GM19395 (cell line): ENCODE results near the gene TRAF7.
"Not testable (repeated sequence)": the region's sequence is repeated elsewhere in the genome, so short reads cannot be mapped to it uniquely, and the experiment has no call there.

Experiments used
- ATAC-seq: cut with Tn5 transposase; IDR thresholded peaks from one replicate; pipeline ENCODE4 v1.9.1; 2021; ENCODE audit warnings: mild to moderate bottlenecking, moderate library complexity; ENCODE audit not compliant: unreplicated experiment

TRAF7 gene

DNA sequence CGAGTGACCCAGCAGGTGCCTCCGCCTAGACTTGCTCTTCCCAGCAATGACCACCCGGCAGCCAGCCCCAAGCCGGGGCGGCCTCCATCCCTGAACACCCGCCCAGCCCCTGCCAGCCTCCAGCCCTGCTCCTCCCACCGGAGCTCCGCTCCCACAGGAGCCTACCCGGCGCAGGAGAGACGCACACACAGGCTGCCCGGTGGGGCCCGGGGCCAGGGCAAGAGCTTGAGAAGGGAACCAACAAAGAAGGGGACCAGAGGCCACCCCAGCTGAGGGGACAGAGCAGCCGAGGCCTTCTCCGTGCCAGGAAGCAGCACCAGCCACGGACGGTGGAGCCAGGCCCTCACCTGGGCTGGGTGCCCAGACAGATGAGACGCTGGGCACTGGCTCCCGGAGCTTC, 33.7 kb upstream of the TRAF7 start:
- ATAC-seq, result no peak

DNA sequence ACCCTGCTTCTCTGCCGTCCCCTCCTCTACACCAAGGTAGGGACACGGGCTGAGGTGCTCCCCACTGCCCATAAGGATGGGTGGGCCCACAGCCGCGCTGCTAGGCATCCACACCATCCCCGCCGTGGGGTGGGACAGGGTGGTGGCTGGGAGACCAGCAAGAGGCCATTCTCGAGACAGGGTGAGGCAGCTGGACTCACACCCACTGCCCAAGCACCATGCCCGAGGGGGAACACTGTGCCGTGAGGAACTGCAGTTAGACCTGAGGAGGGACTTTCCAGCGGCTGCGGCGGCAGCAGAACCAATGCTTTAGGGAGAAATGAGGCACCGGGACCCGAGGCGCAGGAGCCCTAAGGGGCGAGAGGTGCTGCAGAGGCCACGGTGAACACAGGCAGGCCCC, 33.2 kb upstream of the TRAF7 start:
- no peak for ATAC-seq

DNA sequence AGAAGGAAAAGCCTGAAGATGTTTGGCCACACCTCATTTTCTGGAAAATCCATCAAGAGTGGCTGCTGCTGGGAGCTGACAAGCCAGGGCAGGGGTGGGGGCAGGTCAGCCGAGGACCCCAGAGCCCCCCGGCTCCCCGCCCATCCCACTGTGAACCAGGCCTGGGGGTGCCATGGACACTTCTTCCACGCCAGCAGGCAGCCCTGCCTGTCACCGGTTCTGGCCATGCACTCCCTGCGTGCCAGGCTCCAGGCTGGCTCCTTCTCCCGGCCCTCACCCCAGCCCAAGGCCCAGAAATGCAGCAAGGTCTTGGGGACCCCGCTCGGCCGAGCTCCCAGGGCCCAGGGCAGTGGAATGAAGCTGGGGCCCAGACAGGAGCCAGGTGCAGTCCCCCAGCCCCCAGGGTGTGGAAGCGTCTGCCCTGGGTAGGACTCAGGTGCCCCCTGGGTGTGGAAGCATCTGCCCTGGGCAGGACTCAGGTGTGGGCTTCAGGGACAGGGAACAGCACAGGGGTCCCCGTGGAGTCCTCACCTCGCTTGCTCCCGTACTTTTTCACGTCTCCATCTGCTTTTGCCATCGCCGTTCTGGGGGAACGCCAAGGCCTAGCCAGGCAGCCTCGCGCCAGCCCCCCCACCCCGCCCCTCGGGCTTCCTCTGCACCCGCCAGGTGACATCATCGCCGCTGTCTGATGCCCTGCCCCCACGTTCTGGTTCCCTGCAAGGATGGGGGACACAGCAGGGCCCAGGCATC, 32.5 kb upstream of the TRAF7 start:
- not testable (repeated sequence) for ATAC-seq

DNA sequence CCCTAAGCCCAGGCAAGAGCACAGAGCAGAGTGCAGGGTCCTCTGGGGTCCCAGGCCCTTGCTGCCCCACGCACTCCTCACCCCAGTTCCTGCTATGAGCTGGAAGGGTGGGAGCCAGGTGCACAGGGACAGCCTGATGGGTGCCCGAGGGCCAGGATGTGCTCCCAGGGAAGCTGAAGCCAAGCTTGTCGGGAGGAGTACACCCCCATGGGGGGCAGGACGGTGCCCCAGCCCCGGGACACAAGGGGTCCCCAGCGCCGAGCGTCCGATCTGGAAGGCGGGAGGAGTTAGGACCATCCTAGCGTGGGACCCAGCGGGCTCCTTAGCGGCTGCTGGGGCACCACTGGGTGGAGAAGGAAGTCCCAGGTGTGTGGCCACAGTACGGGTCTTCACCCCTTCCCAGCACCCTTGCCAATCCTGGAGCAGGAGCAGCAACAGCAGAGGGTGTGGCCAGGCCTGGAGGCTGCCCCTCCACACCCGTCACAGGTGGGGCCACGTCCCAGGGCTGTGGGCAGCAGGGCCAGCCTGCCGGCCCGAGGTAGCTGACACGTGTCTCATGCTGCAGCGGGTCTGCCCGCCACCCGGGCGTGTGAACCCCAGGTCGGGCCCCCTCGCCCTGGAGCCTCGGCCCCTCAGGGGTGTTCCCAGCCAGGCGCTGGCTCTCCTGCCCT, 31.7 kb upstream of the TRAF7 start:
- not testable (repeated sequence) for ATAC-seq

DNA sequence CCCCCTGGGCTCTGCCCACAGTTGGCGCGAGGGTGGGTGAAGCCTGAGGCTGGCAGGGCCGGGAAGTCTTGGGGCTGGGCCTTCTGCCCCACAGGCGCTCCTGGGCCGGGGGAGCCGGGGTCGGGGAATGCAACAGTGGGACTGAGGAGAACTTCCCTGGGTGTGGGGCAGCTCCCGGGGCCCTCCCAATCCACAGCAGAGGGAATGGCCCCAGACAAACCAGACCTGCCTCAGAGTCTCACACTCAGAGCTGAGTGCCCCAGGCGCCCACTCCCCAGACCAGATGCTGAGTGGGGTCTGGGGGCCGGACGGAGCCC, 31.2 kb upstream of the TRAF7 start:
- ATAC-seq, result not testable (repeated sequence)

DNA sequence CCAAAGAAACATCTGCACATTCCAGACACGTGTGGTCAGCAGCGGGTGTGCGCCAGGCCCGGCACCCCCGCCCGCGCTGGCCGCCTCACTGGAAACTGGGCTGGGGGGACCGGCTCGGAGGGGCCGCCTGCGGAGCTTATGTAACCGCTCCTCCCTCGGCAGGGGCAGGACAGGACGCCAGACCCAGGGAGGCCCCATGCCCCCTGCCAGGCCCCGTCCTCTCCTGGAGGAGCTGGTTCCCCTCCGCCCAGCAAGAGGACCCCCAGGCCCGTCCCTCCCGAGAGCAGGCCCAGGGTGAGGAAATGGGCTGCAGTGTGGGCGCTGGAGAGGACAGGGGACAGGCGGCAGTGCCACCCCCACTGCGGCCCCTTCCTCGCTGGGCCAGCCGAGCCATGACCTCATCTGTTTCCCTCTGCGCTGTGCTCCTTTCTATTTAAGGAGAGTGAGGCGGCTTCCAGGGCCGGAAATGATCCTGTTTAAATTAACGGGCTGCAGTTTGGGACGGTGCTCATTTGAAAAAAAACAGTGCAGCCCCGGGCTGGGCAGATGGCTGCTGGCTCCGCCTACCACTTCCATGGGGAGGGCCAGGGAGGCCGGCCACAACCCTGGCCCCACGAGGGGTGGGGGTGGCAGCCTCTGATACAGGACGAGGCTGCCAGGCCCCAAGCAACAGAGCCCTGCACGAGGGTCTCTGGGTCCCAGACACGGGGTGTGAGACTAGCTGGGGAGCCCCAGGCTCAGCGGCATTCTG, 30.7 kb upstream of the TRAF7 start:
- not testable (repeated sequence) for ATAC-seq

DNA sequence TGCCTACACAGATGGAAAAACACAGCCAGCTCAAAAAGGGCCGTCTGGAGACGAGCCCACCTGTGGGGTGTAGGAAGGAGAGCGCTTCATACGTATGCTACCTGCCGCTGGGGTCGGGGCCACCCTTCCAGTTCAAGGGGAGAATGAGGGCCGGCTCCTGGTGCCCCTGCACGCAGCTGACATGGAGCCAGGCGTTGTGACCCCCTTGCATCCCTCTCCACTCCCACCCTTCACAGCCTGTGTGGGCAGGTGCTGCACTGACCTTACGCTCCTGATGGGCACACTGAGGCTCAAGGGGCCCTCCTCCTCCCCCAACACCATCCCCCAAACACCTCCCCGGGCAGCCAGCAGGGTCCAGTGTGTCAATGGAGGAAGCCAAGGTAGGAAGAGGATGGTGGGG, 30.0 kb upstream of the TRAF7 start:
- not testable (repeated sequence) for ATAC-seq

DNA sequence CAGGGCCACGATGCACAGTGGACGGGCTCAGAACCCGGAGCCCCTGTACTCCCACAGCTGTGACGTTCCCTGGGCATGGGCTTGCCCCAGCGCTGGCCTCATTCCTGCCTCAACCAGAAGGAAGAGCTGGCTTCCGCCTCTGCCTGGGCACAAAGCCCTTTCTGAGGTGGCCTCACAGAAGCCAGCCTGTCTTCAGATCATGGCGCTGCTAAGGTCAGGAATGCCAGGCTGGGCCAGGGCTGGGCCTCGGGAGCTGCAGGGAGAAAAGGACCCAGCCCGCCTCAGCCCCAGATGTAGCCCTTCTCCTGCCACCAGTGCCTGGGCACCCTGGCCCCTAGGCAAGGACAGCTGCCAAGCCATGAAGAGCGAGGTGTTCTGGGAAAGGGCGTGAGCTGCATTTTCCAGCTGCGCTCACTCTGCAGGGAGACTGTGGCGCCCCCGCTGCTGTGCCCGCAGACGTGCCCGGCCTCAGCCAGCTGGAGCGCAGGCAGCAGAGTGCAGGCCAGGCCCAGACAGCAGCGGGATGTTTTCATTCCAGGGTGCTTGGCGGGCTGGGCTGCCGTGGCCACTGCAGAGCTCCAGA, 29.3 kb upstream of the TRAF7 start:
- ATAC-seq, result not testable (repeated sequence)

DNA sequence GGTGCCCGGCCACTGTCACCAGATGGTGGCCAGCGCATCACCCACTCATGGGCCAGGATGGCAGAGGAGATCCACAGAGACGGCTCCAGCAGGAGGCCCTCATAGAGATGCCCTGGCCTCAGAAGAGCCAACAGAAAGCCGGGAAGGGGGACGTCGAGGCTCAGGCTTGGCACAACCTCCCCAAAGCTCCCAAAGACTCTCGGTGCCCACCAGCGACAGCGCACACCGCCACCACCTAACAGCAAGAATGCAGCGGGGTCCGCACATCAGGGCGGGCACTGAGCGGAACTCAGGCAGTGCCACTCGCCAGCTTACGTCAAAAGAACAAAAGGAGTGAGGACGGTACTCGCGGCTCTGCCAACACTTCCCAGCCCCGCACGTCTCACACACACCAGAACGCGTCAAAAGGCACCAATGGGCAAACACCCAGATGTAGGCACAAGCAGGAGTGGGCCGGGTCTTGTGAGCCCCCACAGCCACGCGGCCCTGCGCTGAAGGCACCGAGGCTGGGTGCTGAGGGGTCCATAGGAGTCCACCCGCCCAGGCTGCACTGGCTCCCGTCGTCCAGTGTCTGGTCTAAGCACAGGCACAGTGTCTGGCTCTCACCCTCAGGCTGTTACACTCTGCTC, 28.5 kb upstream of the TRAF7 start:
- ATAC-seq, result not testable (repeated sequence)

DNA sequence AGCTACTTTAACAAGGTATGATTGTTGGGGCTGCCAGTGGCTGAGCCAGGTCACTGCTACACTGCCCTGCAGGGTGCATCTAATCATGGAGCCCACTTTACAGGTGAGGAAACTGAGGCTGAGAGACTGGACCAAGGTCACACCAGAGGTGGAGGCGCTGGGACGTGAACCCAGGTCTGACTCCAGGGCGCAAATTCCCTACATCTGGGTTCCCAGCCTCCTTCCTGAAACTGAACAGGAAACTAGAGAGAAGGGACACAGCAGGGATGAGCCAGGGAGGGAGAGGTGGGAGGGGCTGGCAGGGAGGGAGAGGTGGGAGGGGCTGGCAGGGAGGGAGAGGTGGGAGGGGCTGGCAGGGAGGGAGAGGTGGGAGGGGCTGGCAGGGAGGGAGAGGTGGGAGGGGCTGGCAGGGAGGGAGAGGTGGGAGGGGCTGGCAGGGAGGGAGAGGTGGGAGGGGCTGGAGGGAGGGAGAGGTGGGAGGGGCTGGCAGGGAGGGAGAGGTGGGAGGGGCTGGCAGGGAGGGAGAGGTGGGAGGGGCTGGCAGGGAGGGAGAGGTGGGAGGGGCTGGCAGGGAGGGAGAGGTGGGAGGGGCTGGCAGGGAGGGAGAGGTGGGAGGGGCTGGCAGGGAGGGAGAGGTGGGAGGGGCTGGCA, 27.8 kb upstream of the TRAF7 start:
- ATAC-seq, result not testable (repeated sequence)

DNA sequence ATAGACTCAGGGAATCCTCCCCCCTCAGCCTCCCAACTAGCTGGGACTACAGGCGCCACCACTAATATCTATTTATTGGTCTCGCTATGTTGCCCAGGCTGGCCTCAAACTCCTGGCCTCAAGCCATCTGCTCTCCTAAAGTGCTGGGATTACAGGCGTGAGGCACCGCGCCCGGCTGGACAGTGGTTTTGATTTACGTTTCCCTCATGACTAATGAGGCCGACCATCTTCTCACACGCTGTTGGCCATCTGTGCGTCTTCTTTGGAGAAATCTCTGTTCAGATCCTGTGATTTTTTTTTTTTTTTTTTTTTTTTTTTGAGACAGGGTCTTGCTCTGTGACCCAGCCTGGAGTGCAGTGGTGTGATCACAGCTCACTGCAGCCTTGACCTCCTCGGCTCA, 26.3 kb upstream of the TRAF7 start:
- not testable (repeated sequence) for ATAC-seq

DNA sequence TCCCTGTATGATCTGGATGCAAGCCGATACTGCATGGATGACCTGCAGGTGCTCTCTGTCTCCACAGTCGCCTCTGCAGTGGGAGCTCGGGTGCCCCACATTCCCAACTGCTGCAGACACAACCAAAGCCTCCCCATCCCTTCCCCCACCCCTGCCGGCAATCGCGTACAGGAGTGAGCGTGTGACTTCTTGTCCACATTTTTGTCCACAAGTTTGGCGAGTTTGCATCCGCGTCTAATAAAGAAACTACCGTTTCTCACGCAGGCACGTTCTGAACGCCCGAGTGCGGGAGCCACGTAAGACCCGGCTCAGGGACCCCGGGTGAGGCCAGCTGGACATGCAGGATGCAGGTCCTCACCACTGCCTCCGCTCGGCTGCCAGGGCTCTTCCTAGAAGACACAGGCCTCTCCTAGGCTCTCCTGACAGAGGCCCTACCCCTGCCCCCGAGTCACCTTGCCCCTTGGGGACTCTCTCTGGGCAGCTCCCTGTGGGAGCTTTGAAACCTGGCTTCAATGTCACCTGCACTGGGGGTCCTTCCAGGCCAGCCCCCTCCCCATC, 25.6 kb upstream of the TRAF7 start:
- not testable (repeated sequence) for ATAC-seq

DNA sequence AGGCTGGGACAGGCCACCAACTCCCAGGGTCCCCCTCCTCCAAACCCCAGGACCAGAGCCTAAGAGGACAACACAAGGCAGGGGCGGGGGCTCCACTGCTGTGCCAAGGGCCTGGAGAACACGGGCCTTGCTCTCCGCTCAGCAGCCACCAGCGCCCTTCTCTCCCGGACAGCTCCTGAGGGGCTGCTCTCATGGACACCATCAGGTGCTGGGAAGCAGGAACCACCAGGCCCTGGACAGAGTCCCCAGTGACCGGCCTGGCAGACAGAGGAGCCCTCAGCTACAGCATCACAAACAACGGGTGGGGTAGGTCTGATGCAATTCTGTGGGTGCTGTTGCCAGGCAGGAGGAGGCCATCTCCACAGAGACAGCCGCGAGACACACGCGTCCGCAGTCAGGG, 21.8 kb upstream of the TRAF7 start:
- ATAC-seq, result not testable (repeated sequence)

DNA sequence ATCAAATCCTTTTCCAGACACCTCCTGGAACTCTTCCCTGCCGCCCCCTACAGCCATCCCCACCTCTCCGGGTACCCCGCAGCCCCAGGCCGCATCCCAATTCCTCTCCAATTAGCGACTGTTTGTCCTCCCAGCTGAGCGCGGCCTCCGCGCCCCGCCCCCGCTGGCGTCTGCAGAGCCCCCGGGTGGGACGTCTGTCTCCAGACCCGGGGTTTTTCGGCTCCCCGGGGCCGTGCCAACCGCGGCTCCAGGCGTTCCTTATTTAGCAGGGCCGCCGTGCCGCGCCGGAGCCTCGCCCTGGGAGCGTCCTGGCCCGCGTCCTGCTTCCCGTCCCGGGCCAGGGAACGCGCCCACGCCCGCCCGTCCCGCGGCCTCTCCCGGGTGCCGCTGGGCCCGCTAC, 20.5 kb upstream of the TRAF7 start:
- not testable (repeated sequence) for ATAC-seq

DNA sequence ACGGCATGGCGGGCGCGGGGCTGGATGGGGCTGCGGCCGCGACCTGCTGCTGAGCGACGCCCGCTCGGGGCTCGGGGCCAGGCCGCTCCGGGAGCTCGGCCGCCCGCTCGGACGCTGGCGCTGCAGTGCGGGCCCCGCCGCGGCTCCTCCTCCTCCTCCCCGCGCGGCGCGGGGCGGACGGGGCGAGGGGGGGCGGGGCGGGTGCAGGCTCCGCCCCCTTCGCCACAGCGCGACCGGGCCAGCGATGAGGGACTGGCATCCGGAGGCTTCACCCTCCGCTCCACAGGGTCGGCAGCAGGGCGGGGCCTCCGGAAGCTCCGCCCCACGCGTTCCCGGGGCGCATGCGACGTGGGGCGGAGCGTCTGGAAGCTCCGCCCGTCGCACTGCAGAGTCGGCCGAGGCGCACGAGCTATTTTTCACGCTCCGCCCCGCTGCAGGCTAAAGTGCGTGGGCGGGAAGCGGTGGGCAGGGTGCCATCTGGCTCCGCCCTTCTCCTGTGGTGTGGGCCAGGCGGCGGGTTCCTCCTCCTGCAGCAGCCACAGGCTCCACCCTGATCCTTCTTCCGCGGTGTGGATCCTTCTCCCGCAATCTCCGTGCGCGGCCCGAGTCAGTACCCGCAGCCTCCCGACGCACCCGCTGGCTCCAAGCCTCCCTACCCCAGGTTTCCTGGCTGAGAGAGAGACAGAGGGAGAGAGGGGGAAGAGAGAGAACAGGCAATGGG, 19.7 kb upstream of the TRAF7 start, which contains the start of gene PKD1:
Gene PKD1 (minus strand): TSS at position 129 of the 721 bp plus-strand sequence. CDS start 209 bp downstream, outside the sequence.
- not testable (repeated sequence) for ATAC-seq

DNA sequence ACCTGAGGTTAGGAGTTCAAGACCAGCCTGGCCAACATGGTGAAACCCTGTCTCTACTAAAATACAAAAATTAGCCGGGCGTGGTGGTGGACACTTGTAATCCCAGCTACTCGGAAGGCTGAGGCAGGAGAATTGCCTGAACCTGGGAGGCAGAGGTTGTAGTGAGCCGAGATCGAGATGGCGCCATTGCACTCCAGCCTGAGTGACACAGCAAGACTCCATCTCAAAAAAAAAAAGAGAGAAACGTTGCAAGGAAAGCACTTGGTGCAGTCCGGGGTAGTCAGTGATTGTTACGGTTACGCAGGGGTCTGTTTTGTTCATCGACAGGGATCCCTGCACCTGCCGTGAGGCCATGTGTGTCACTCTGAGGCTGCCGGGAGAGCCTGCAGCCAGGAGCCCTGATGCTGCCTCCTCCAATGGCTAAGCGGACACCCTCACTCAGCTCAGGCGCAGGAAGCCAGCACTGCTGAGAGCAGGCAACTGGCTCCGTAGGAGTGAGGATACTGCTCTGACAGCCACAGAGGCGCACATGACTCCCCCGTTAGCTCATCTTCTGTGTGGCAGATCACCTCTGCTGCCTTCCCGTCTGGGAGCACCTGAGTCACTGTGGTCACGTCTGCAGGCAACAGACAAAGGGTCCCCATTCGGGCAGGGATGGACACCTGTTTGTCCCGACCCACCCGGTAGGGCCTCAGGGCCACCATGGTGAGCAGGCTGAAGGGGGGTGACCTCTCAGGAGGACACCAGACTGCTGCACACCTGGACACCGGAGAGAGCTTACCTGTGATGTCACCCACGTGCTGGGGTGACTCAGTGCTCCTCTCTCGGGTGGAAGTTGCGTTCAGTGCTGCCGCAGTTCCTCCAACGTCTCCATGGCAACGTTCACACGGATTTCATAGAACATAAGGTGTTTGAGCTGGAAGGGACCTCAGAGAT, 12.4 kb upstream of the TRAF7 start:
- no peak for ATAC-seq

DNA sequence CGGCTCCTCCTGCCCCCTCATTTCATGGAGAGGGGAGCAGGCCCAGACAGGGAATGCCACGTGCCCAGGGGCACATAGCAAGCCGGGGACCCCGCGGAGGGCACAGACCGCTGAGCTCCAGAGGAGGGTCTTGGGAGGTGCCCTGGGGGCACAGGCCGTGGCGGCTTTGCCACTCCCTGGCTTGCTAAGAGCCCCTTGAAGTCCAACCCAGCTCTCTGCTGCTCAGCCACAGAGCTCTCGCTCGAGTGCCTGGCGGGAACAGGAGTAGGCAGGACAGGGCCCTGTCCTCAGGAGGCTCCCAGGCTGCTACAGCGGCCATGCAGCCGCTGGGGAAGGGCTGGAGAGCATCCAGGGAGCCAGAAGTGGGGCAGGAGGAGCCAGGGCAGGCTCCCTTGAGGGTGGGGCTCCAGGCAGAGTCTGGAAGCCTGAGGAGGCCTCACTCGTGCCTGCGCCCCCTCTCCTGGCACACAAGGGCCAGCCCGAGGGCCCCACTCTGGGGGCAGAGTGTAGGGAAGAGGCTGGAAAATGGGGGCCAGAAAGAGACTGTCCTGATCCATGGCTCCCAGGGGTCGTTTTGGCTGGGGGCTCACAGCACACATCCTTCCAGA, 11.6 kb upstream of the TRAF7 start:
- ATAC-seq, result no peak

DNA sequence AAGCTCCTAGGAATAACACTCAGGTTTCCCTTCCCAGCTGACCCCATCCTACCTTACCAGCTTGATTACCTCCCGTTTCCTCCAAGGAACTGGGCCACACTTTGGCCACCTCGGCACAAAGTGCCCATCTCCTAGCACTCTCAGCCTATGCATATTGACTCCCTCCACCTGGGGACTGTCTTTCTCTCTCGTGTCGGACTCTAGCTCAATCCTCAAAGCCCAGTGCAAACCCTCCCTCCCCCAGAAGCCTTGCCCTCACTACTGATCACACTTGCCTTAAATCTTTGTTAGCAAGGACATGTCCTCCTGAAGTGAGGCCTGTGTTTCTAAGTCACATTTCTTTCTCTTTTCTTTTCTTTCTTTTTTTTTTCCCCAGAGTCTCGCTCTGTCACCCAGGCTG, 9.7 kb upstream of the TRAF7 start:
- no peak for ATAC-seq
